HG03196 (cell line): ENCODE results near the gene MYEOV.

ENCODE experiments used
- ATAC-seq: cut with Tn5 transposase; IDR thresholded peaks from one replicate; pipeline ENCODE4 v1.9.1; 2021; ENCODE audit not compliant: unreplicated experiment

MYEOV gene

DNA sequence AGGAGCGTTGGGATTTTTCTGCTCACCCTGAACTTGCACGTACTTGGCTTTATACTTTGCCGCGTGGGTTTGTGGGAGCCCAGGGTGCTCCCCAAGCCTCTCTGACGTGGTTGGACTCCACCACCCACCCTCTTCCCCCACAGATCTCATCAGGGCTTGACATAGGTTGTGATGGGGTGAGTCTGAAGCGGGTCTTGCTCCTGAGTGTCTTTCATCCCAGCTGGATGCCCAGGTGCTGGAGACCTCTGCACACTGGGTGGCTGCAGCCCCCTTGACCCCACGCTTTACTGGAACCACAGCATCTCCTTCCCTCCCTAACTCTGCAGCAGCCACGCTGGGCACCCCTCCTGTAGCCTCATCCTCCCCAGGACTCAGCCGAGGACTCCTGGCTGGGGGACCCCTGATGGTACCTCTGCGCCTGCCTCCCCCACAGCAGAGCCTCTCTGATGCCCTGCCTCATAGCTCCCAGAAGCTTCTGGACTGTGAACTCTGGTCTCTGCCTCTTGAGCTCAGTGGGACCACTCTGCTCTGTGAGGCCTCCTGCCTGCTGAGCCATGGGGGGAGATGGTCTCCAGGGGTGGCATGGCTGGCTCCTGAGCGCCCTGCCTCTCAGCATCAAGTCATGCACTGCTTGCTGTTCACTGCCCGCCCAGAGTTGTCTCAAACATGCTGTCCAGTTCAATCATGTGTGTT, 45.2 kb downstream of the MYEOV start:
- ATAC-seq, result no peak

DNA sequence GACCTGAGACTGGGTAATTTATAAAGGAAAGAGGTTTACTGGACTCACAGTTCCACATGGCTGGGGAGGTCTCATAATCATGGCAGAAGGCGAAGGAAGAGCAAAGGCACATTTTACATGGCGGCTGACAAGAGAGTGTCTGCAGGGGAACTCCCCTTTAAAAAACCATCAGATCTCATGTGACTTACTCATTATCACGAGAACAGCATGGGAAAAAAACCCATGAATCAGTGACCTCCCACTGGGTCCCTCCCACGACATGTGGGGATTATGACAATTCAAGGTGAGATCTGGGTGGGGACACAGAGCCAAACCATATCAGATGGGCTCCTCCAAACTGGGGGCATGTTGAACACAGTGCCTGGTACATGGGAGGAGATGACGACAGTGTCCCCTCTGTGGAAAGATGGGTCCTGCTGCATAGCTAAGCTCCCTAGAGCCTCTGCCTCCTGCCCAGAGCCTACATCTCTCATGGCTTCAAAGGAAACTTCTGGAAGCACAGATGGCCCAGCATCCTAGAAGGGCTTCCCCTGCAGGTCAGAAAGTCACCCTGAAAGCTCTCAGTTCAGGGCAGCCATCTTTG, 46.1 kb downstream of the MYEOV start:
- no peak for ATAC-seq

DNA sequence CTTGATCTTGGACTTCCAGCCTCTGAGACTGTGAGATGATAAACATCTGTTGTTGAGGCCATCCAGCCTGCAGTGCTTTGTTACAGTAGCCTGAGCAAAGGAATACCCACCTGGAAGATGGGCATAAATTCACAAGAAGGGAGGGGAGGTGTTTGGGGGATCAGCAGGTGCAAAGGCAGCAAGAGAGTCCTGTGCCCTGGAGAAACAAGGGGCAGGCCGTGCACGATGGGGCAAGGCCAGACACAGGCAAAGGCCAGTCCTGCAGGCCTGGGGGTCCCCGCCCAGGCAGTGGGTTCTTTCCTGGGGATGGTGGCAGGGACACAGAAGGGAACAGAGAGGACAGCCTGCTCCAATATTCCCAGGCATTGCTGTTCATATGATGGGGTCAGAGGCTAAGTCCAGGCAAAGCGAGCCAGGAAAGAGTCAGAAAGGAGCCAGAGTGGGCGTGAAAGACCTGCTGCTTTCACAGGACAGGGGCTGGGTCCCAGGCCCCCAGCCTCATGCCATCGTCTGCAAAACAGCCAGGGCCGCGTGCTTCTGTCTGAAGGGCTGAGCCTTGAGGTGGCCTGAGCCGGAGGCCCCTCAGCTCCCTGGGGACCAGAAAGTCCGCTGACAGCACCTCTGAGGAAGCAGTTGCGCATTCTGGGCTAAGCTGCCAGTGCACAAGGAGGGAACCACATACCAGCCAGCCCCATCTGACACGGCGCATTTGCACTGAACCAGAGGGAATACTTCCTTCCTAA, 48.8 kb downstream of the MYEOV start:
- ATAC-seq, result no peak

DNA sequence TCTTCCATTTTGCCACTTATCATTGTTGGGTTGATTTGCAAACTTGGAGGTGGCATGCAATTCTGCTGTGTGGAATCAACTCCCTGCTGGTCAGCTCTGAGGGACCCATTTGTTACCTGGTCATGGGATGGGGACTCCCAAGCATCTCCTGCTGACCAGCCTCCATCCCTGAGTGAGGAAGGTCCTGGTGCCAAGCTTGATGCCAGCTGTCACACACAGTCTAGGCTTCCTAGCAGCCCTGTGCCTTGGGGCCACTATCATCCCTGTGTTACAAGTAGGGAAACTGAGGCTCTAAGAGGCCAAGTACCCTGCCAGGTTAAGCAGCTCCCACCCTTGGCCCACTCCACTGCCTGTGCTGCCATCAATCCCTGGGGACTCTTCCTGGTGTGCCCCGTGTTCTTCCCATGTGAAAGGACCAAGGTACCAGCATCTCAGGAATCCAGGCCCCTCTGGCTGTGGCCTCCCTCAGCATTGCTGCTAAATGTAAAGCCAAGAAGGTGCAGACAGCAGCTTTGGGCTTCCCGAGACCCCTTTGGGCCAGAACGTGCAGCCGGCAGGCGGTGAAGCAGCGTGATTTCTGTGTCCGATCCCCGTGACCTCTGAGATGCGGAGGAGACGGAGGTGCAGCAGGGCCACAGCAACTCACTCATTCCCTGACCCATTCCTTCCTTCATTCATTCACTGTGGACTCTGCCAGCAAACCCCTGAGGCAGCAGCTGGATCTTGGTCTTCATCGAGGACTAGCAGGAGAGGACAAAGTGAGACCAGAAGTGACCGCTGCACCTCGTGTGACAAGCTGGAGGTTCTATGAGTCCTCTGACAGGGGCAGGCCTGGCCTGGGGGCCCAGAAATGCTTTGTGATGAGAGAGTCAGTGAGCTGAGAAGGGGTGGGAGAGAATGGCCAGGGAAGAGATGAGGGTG, 49.7 kb downstream of the MYEOV start:
- no peak for ATAC-seq

DNA sequence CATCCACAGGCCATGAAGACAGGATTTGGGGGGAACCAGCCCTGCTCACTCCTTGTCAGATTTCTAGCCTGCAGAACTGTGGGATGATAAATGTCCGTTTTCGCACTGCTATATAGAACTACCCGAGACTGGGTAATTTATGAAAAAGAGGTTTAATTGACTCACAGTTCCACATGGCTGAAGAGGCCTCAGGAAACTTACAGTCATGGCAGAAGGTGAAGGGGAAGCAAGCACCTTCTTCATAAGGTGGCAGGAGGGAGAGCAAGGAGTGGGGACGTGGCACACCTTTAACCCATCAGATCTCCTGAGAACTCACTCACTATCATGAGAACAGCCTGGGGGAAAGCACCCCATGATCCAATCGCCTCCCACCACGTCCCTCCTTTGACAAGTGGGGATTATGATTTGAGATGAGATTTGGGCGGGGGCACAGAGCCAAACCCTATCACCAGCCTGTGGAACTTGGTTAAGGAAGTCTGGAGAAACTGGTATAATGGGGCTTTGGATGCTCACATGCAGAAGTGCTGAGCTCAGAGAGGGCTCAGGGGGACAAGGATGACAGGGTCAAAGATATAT, 50.7 kb downstream of the MYEOV start:
- no peak for ATAC-seq
